B cell (primary cell): ENCODE measurements around the gene BCAP29.

Experiments
- EZH2 ChIP-seq: IDR thresholded peaks from 2 replicates; pipeline ENCODE4 v1.6.1; 2012; ENCODE audit warnings: borderline replicate concordance, low read depth, mild to moderate bottlenecking, moderate library complexity, low read length; ENCODE audit not compliant: insufficient read depth, poor library complexity, severe bottlenecking
- TF ChIP-seq, protein P1 (sequence below): fragments of 200-600 bp; IDR thresholded peaks from one replicate; pipeline ENCODE4 v1.8.0; 2022; ENCODE audit warnings: antibody characterized with exemption, mild to moderate bottlenecking

DNA sequence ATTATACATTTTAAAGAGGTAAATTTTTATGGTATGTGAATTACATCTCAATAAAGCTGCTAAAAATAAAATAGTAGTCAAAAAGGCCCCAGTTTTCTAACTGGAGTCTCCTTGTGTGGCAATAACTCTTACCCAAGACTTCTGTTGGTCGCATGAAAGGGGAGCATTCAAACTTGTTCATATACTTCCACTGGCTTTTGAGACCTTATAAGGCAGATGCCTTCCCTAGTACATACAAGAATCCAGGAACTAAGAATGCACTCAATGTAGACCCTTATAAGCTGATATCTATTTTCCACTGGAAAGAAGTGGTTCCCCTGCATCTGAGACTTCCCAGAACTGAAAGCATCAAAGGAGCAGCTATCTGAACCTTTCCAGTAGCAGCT is 13.0 kb downstream of the BCAP29 start:
- TF ChIP-seq, protein P1, sequence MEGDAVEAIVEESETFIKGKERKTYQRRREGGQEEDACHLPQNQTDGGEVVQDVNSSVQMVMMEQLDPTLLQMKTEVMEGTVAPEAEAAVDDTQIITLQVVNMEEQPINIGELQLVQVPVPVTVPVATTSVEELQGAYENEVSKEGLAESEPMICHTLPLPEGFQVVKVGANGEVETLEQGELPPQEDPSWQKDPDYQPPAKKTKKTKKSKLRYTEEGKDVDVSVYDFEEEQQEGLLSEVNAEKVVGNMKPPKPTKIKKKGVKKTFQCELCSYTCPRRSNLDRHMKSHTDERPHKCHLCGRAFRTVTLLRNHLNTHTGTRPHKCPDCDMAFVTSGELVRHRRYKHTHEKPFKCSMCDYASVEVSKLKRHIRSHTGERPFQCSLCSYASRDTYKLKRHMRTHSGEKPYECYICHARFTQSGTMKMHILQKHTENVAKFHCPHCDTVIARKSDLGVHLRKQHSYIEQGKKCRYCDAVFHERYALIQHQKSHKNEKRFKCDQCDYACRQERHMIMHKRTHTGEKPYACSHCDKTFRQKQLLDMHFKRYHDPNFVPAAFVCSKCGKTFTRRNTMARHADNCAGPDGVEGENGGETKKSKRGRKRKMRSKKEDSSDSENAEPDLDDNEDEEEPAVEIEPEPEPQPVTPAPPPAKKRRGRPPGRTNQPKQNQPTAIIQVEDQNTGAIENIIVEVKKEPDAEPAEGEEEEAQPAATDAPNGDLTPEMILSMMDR: no peak
- no peak for TF ChIP-seq EZH2
